Osteocyte (in vitro differentiated cells): Measurements from ENCODE around the gene BTBD2. TPM values are rescaled to one million over a fixed set of nuclear protein-coding genes. Genes with fewer than 3 reads are reported as not detected.

Experiments
- DNase-seq: peaks from one replicate; pipeline ENCODE4 v3.0.0; 2021; ENCODE audit warnings: mixed read lengths; ENCODE audit not compliant: unreplicated experiment; ENCODE audit errors: extremely low spot score
- H3K27ac Mint-ChIP-seq: one replicate; pipeline ENCODE4 v1.8.0; 2021; ENCODE audit warnings: mild to moderate bottlenecking, mixed read lengths; ENCODE audit not compliant: unreplicated experiment
- H3K27me3 Mint-ChIP-seq: one replicate; pipeline ENCODE4 v1.8.0; 2021; ENCODE audit warnings: mixed read lengths; ENCODE audit not compliant: unreplicated experiment
- H3K36me3 Mint-ChIP-seq: one replicate; pipeline ENCODE4 v1.8.0; 2021; ENCODE audit warnings: mixed read lengths; ENCODE audit not compliant: unreplicated experiment
- H3K4me1 Mint-ChIP-seq: one replicate; pipeline ENCODE4 v1.8.0; 2021; ENCODE audit warnings: mixed read lengths; ENCODE audit not compliant: unreplicated experiment
- H3K4me3 Mint-ChIP-seq: one replicate; pipeline ENCODE4 v1.8.0; 2021; ENCODE audit warnings: mild to moderate bottlenecking, moderate library complexity, mixed read lengths; ENCODE audit not compliant: unreplicated experiment
- H3K9me3 Mint-ChIP-seq: one replicate; pipeline ENCODE4 v1.8.0; 2021; ENCODE audit warnings: mixed read lengths; ENCODE audit not compliant: unreplicated experiment
- total RNA-seq: library from RNA; stranded (reverse); gene quantifications from 2 replicates; pipeline ENCODE4 v1.2.1, GENCODE V29; 2021
- TF ChIP-seq, protein P1 (sequence below): fragments of 200-600 bp; sonication (generic); IDR thresholded peaks from 2 replicates; pipeline ENCODE4 v1.5.0; 2021; ENCODE audit warnings: antibody characterized with exemption, mild to moderate bottlenecking, moderate library complexity

Gene BTBD2
- total RNA-seq, 1 donor from 2014 or later = 86.0 TPM

DNA sequence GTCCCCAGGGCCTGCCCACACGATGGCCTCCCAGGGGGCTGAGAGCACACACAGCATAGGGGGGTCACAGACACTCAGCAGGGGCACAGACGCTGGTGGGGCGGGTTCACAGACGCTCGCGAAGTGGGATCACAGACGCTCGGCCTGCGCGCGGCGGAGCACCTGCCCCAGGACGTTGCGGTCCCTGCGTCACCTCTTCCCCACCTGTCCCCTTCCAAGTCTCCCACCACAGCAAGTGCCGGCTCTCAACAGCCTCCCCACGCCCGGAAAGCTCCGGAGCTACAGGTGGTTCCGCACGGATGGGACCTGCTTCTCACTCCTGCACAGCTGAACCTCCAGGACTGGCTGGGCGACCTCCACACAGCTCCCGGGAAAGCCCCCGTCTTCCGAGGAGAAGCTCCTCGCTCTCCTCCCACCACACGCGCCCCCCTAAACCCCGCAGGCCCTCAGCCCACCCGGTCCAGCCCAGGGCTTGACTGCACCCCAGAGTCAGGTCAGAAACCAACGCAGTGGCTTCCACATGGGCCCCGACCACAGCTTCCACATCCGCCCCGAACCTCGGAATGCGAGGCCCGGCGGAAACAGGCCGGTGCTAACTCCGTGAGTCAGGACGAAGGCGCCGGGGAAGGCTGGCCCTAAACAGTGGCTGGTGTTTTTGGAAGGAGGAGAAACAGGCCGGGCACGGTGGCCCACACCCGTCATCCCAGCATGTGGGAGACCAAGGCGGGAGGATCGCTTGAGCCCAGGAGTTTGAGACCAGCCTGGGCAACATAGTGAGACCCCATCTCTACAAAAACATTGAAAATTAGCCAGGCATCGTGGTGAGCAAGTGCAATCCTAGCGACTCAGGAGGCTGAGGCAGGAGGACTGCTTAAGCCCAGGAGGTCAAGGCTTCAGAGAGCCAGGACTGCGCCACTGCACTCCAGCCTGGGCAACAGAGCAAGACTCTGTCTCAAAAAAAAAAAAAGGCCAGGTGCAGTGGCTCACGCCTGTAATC is 16.5 kb downstream of the BTBD2 start:
- H3K9me3 Mint-ChIP-seq = no peaks in the 10 kb centered on the region
- H3K36me3 Mint-ChIP-seq = peaks cover 22% of the 10 kb centered on the region
- H3K4me1 Mint-ChIP-seq = no peaks in the 10 kb centered on the region
- DNase-seq = no peak
- no peak overlapping the region for H3K4me3 Mint-ChIP-seq
- no peak overlapping the region for H3K27ac Mint-ChIP-seq
- H3K27me3 Mint-ChIP-seq = no peaks in the 10 kb centered on the region
- TF ChIP-seq, protein P1, sequence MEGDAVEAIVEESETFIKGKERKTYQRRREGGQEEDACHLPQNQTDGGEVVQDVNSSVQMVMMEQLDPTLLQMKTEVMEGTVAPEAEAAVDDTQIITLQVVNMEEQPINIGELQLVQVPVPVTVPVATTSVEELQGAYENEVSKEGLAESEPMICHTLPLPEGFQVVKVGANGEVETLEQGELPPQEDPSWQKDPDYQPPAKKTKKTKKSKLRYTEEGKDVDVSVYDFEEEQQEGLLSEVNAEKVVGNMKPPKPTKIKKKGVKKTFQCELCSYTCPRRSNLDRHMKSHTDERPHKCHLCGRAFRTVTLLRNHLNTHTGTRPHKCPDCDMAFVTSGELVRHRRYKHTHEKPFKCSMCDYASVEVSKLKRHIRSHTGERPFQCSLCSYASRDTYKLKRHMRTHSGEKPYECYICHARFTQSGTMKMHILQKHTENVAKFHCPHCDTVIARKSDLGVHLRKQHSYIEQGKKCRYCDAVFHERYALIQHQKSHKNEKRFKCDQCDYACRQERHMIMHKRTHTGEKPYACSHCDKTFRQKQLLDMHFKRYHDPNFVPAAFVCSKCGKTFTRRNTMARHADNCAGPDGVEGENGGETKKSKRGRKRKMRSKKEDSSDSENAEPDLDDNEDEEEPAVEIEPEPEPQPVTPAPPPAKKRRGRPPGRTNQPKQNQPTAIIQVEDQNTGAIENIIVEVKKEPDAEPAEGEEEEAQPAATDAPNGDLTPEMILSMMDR = no peak

DNA sequence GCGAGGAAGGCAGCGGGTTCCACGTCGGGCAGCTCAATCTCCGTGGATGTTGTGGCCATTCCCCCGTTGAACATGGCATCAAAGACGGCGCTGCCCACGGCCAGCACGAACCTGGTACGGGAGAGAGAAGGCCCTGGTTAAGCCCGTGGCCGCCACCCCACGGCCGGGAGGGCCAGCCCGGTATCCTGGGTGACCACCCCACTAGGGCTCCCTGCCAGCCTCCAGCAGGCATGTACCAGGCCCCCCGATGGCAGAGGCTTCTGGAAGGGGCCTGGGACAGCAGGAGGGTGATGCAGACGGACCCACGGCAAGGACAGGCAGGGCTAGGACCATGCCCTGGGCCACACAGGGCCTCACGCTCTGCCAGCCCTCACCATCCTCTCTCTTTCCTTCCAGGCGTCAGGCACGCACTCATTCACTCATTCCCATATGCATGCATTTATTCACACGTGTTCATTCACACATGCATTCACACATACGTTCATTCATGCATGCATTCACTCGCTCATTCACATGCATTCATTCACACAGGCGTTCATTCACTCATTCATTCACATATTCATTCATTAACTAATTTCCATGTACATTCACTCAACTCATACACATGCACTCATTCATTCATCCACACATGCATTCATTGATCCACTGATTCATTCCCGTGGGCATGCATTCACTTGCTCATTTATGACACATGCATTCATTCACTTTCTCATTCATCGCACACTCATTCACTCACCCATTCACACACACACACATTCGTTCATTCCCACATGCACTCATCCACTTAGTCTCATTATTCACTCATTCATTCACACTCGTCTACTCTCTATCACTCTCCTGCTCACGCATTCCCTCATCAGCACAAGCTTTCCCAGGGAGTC is 17.9 kb downstream of the BTBD2 start:
- Mint-ChIP-seq H3K36me3 (peaks cover 22% of the 10 kb centered on the region), H3K27ac (no peak overlapping the region), H3K4me1 (no peaks in the 10 kb centered on the region), H3K27me3 (no peaks in the 10 kb centered on the region), H3K9me3 (no peaks in the 10 kb centered on the region), H3K4me3 (no peak overlapping the region)
- TF ChIP-seq, protein P1 = no peak
- DNase-seq = no peak

DNA sequence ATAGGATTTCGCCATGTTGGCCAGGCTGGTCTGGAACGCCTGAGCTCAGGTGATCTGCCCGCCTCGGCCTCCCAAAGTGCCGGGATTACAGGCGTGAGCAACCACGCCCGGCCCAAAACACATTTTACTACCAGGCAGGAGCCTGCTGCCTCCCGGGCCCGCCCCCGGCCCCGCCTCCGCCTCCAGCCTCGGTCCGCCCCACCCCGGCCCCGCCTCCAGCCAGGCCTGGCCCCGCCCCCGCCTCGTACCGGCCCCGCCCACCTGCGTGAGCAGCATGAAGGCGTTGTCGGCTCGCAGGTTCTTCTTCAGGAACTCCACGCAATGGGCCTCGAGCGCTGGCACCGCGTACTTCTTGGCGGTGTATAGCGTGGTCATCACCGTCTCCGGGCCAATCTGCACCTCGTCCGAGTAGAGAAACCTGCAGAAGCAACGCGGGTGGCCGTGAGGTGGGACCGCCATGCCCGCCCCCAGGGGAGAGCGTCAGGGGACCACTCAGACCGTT is 22.7 kb downstream of the BTBD2 start:
- no peaks in the 10 kb centered on the region for H3K27me3 Mint-ChIP-seq
- no peaks in the 10 kb centered on the region for H3K4me1 Mint-ChIP-seq
- H3K4me3 Mint-ChIP-seq = no peak overlapping the region
- TF ChIP-seq, protein P1 = no peak
- H3K27ac Mint-ChIP-seq = no peak overlapping the region
- DNase-seq = no peak
- peaks cover 21% of the 10 kb centered on the region for H3K36me3 Mint-ChIP-seq
- H3K9me3 Mint-ChIP-seq = no peaks in the 10 kb centered on the region

DNA sequence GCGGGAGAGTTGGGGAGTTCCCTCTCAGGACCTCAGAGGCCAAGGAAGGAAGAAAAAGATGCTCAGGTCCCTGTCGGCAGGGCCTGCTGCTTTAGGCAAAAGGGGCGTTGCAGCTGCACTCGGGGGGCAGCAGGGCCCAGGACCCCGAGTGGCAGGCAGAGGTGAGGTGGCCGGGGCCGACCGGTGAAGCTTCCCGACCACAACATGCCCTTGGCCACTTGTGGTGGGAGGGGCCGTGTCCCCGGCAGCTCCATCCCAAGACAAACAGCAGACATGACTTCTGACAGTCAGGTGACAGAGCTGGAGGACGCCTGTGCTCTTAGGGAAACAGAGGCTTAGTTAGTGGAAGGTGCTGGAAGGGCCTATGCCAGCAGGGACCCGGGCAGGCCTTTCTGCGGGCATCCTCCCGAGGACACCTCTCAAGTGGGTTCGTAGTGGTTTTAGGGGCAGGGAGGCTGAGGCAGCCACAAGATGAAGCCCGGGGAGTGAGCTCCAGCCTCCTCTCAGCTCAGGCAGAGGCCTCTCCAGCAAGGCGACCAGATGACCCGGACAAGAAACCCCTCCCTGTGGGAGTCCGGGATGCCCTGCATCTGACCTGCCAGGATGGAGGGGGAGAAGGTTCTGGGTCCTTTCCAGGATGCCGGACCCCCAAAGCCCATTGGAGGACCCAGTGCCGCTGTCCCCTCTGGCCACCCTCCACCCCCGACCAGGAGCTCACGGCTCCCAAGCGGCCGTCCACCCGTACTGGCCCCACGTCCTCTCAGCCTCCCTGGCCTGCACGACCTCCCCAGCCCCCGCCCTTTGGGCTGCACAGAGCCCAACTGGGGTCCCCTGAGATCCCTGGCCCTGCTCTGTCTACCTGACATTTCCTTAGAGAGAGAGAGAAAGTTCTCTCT is 24.2 kb downstream of the BTBD2 start:
- H3K4me1 Mint-ChIP-seq = no peaks in the 10 kb centered on the region
- peaks cover 14% of the 10 kb centered on the region for H3K36me3 Mint-ChIP-seq

More for the DNA sequence above, 24.2 kb downstream of the BTBD2 start:
- no peak overlapping the region for H3K27ac Mint-ChIP-seq
- H3K4me3 Mint-ChIP-seq = no peak overlapping the region
- H3K27me3 Mint-ChIP-seq = no peaks in the 10 kb centered on the region
- DNase-seq = no peak
- TF ChIP-seq, protein P1 = no peak
- no peaks in the 10 kb centered on the region for H3K9me3 Mint-ChIP-seq
